IPS-NIHi11 (cell line): ENCODE measurements around the gene ZC3H7B.
A peak's percentile ranks its signal among the peaks of the same experiment; 100 is the strongest.
"Not testable (repeated sequence)": the region's sequence is repeated elsewhere in the genome, so short reads cannot be mapped to it uniquely, and the experiment has no call there.

Source experiments
- DNase-seq: peaks from one replicate; pipeline ENCODE4 v3.0.0; 2012; ENCODE audit warnings: mixed read lengths, low spot score

Gene ZC3H7B

GRCh38 chr22:41382610-41383009 lies 81.3 kb downstream of the ZC3H7B start:
- DNase-seq = peak; percentile 30

- DNase-seq = no peak
These were observed 81.8 kb downstream of the ZC3H7B start for GRCh38 chr22:41383085-41383484.

- no peak for DNase-seq
These were observed 82.8 kb downstream of the ZC3H7B start for GRCh38 chr22:41384128-41384527.

DNA sequence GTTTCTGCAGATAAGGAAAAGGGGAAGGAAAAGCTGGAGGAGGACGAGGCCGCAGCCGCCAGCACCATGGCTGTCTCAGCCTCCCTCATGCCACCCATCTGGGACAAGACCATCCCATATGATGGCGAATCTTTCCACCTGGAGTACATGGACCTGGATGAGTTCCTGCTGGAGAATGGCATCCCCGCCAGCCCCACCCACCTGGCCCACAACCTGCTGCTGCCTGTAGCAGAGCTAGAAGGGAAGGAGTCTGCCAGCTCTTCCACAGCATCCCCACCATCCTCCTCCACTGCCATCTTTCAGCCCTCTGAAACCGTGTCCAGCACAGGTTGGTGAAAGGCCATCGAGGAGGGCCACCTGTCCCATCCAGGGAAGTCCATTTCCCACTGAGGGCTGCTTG lies 86.0 kb downstream of the ZC3H7B start:
- no peak for DNase-seq

DNA sequence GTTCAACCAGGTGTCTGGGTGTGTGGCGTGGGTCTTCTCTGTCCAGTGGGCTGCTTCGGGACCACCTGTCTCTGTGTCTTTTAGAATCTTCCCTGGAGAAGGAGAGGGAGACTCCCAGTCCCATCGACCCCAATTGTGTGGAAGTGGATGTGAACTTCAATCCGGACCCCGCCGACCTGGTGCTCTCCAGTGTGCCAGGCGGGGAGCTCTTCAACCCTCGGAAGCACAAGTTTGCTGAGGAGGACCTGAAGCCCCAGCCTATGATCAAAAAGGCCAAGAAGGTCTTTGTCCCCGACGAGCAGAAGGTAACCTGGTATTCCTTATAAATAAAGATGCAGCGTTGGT lies 92.7 kb downstream of the ZC3H7B start:
- DNase-seq = no peak

- DNase-seq = no peak
These were observed 94.4 kb downstream of the ZC3H7B start for GRCh38 chr22:41395531-41396240.

DNA sequence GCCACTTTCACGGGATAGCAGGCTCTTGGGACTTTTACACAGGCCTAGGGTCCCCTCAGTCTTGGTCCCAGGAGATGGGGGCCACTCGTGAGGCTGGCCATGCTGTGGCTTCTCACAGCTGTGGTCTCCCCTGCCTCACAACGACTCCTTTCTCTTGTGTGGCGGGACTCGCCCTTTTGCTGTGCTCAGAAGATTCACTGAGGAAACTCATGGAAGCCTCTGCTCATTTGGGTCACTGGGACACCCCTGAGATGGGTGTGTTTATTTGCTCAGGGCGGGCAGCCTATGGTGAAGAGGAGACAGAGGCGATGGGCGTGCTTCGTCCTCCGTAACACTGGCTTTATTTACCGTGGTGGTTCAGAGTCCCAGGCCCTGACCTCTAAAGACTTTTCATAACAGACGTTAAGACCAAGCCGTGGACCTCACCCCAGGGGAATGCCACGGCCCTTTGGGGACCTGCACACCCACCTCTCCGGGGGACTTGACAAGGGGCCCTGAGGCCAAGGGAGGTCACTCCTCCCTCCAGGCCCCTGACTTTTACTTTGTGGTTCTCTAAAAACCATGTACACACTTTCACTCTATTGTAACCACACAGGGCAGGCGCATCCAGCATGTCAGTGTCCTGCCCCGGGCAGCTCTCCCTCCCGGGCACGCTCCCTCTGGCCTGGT lies 96.0 kb downstream of the ZC3H7B start:
- DNase-seq = no peak

DNA sequence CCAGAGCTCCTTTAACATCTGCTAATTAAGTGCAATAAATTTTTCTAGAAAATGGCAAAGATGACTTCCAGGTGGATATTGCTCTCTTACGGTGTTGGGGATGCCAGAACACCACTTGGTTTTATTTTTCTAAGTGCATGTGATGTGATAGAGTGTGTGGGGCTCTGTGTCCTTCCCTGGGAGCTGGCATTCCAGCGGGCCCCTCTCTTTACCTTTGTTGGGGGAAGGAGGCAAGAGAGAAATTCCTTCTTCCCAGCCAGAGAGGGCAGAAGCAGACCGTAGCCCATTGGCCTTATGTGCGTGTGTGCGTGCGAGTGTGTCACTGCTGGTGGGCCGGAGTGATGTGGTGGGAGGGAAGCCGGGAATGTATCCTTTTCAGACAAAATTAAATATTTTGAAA lies 97.6 kb downstream of the ZC3H7B start:
- DNase-seq = peak; percentile 38

DNA sequence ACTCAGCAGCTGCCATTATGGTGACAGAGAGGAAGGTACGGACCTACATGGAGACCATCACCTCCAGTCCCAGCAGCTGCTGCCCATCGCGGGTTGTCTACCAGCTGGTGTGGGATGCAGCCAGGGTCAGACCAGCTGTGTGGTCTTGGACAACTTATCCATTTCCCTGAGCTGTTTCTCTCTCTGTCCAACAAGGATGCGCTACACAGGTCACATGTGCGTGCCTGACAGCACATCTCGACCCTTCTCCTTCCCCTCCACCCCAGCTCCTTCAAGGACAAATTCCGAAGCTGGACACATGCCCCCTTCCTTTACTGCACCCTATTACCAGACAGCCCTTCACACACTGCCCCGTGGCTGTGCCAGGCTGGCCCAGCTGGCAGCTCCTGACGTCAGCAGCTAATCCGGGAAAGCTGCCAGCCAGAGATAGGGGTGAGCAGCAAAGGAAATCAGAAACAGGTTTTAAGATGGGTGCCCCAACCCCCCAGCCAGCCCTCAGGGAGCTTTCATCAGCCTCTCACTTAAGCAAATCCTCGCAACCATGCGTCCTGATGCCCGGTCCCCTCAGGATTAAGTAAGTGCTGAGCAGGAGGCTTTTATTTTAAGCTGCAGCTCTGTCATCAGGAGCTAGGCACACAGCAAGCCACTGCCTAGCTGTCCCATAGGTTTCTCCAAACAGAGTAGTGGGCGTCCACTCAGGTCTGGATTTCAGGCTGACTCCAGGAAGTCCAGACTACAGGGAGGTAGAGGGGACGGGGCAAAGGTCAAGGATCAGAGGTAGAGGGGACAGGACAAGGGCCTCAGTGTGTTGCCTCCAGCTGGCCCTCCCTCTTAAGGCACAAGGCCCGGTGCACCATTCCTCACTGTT lies 100.7 kb downstream of the ZC3H7B start:
- no peak for DNase-seq

DNA sequence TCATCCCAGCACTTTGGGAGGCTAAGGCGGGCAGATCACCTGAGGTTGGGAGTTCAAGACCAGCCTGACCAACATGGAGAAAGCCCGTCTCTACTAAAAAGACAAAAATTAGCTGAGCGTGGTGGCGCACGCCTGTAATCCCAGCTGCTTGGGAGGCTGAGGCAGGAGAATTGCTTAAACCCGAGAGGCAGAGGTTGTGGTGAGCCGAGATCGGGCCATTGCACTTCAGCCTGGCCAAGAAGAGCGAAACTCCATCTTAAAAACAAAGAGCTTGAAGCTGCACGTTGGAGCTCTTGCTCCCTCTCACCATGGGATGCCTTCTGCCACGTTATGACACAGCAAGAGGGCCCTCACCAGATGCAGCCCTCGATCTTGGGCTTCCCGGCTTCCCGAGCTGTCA lies 101.5 kb downstream of the ZC3H7B start:
- DNase-seq = not testable (repeated sequence)

- DNase-seq = peak; percentile 98
These were observed 102.4 kb downstream of the ZC3H7B start for GRCh38 chr22:41403532-41404318.

DNA sequence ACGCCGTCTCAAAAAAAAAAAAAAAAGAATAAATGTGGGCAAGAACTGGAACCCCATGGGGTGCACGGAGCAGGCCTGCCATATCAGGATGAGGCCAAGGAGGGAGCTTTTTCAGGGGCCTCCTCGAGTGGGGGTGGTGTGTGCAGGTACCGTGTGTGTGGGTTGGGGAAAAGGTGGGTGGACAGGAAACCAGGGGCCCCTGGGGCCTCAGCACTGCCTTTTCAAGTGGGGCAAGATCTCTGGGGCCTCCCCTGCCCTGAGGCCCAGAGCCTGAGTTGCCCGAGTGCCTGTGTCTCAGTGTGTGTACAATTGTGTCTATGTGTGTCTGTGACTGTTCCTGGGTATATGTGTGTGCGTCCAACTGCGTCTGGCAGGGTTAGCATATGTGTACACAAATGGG lies 104.3 kb downstream of the ZC3H7B start:
- DNase-seq = no peak

DNA sequence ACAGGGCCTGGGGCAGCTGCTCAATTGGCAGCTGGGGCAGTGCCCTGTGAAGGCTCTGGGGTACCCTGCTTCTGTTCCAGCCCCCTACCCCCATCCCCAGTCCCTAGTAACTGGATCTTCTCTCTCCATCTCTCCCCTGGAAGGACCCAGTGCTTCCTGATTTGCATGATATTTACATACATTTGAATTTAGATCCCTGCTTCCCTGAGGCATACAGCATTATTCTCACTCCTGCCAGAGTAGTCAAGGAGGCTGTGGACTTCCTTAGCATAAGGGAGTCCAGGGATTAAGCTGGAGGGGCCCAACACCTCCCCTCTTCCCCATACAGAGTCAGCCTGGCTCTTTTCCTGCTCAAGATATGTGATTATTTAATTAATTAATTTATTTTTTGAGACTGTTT lies 105.1 kb downstream of the ZC3H7B start:
- no peak for DNase-seq

DNA sequence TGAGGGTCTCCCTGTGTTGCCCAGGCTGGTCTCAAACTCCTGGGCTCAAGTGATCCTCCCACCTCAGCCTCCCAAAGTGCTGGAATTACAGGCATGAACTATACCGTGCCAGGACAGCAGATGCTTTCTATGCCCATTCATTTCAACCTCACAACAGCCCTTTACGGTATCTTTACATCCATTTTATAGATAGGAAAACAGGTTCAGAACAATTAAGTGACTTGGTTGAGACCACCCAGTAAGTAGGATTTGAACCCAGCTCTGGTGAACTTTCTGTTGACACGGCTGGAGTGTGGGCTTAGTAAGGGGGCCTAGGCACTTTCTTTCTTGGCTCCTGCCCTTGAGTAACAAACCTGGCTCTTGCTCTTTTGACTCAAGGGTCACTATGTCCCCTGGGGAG lies 106.1 kb downstream of the ZC3H7B start:
- DNase-seq = no peak

- no peak for DNase-seq
These were observed 107.3 kb downstream of the ZC3H7B start for GRCh38 chr22:41408665-41409064.
